PC-3 (cell line): Measurements from ENCODE around the gene ANGPTL2. TPM values are rescaled to one million over a fixed set of nuclear protein-coding genes. Genes with fewer than 3 reads are reported as not detected.

Source experiments
- ATAC-seq: fragments of 200-7000 bp; cut with Tn5 transposase; 2 replicates; pipeline ENCODE4 v1.9.1; 2020; ENCODE audit warnings: mild to moderate bottlenecking, moderate library complexity
- BruUV-seq: library from RNA; stranded (reverse); fragments of 400-500 nt; replicated peaks from 2 replicates; lab custom pipeline; 2021; lab: Mats Ljungman, UMichigan
- CTCF ChIA-PET: fragments of 300-600 bp; sonication (Branson Sonifier 250); formaldehyde crosslinking; loops from one replicate; lab custom pipeline; 2022; ENCODE audit warnings: antibody characterized with exemption; lab: Charles Lee
- POLR2A ChIA-PET: fragments of 300-600 bp; sonication (Branson Sonifier 250); formaldehyde crosslinking; loops from one replicate; lab custom pipeline; 2022; ENCODE audit warnings: antibody characterized with exemption; ENCODE audit not compliant: unreplicated experiment; lab: Charles Lee
- DNase-seq: peaks from one replicate; pipeline ENCODE4 v3.0.0-alpha.2; 2015
- H2AFZ ChIP-seq: fragments of 300-600 bp; sonication (generic); 2 replicates; pipeline ENCODE4 v1.6.0; 2016; ENCODE audit warnings: antibody characterized with exemption, low read length
- H3F3A ChIP-seq: fragments of 300-600 bp; sonication (generic); one replicate; pipeline ENCODE4 v1.6.0; 2017; ENCODE audit warnings: antibody characterized with exemption, low read length, control low read depth, mild to moderate bottlenecking; ENCODE audit not compliant: unreplicated experiment
- H3K27ac ChIP-seq: fragments of 300-600 bp; sonication (generic); 2 replicates; pipeline ENCODE4 v1.5.1; 2016; ENCODE audit warnings: mild to moderate bottlenecking, low read length
- H3K27me3 ChIP-seq: fragments of 300-600 bp; sonication (generic); 2 replicates; pipeline ENCODE4 v1.6.1; 2016; ENCODE audit warnings: low read length, mixed read lengths
- H3K36me3 ChIP-seq: fragments of 300-600 bp; sonication (generic); 2 replicates; pipeline ENCODE4 v1.6.1; 2016; ENCODE audit warnings: low read depth, mixed run types, low read length, mixed read lengths
- H3K4me1 ChIP-seq: fragments of 300-600 bp; sonication (generic); 2 replicates; pipeline ENCODE4 v1.5.1; 2016; ENCODE audit warnings: low read length; ENCODE audit not compliant: insufficient read depth
- H3K4me2 ChIP-seq: fragments of 300-600 bp; sonication (generic); 2 replicates; pipeline ENCODE4 v1.6.0; 2016; ENCODE audit warnings: low read length
- H3K4me3 ChIP-seq: fragments of 300-600 bp; sonication (generic); 2 replicates; pipeline ENCODE4 v1.5.1; 2016; ENCODE audit warnings: mild to moderate bottlenecking, low read length, mixed read lengths
- H3K79me2 ChIP-seq: fragments of 300-600 bp; sonication (generic); 2 replicates; pipeline ENCODE4 v1.6.1; 2017; ENCODE audit warnings: low read length, mixed read lengths
- H3K9ac ChIP-seq: fragments of 300-600 bp; sonication (generic); 2 replicates; pipeline ENCODE4 v1.6.0; 2016; ENCODE audit warnings: mild to moderate bottlenecking, low read length
- H3K9me2 ChIP-seq: fragments of 300-600 bp; sonication (generic); replicated peaks from 2 replicates; pipeline ENCODE4 v1.6.1; 2016; ENCODE audit warnings: mixed run types, low read length, mixed read lengths
- H3K9me3 ChIP-seq: fragments of 300-600 bp; sonication (generic); 2 replicates; pipeline ENCODE4 v1.6.1; 2016; ENCODE audit warnings: low read length, mixed read lengths
- H4K20me1 ChIP-seq: fragments of 300-600 bp; sonication (generic); 2 replicates; pipeline ENCODE4 v1.6.1; 2016; ENCODE audit warnings: low read length, mixed read lengths
- EZH2 ChIP-seq: fragments of 300-600 bp; sonication (generic); IDR thresholded peaks from one replicate; pipeline ENCODE4 v1.6.1; 2017; ENCODE audit warnings: antibody characterized with exemption, mild to moderate bottlenecking, low read length; ENCODE audit not compliant: unreplicated experiment
- EZH2phosphoT487 ChIP-seq: fragments of 300-600 bp; sonication (generic); IDR thresholded peaks from 2 replicates; pipeline ENCODE4 v1.6.1; 2018; ENCODE audit warnings: mild to moderate bottlenecking, antibody characterized with exemption, low read length, borderline replicate concordance
- intact Hi-C: fragments of 100-400 bp; cut with micrococcal nuclease; formaldehyde crosslinking; loops from 2 replicates; pipeline ENCODE4 v1.9.0; 2023
- total RNA-seq: library from RNA; depleted of rRNA; stranded (reverse); fragments of >200 nt; gene quantifications from 2 replicates; pipeline ENCODE4 v1.2.3, GENCODE V29; 2014
- TF ChIP-seq, protein P1 (sequence below): fragments of 300-600 bp; sonication (generic); conservative IDR thresholded peaks from 2 replicates; pipeline ENCODE4 v1.5.1; 2017; ENCODE audit warnings: antibody characterized with exemption, low read depth, mild to moderate bottlenecking, low read length

The ANGPTL2 gene
- total RNA-seq, 1 experiment from 2014 or later: 0.07 TPM

DNA sequence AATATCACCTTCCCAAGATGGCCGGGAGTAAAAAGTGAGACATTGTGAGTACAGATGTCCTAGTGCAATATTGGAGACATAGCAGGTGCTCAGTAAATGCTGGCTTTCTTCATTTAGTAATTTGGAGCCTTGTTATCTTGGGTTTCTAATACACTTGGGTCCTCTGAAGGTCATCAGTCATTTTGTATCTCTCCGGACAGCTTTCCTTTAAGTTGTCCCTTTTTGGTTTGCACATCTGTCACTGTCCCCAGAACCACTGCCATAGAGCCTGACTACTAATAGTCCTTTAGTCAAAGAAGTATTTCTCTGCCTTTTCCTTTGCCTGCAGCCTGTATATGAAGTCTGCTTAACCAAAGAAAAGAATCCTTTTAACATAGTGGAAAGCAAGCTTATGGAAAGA, 7.8 kb upstream of the ANGPTL2 start:
- Histone ChIP-seq H3K27me3 (no peaks in the 10 kb centered on the region), H3F3A (no peaks in the 10 kb centered on the region), H3K79me2 (no peaks in the 10 kb centered on the region), H3K4me3 (no peak overlapping the region), H3K4me1 (peaks cover 21% of the 10 kb centered on the region), H3K27ac (no peak overlapping the region), H3K9me2 (no peaks in the 10 kb centered on the region), H4K20me1 (no peaks in the 10 kb centered on the region), H2AFZ (no peak overlapping the region), H3K36me3 (no peaks in the 10 kb centered on the region), H3K4me2 (no peak overlapping the region), H3K9ac (no peak overlapping the region), H3K9me3 (no peaks in the 10 kb centered on the region)
- ATAC-seq (no peak), DNase-seq (no peak)
- BruUV-seq: no TSS peak
- ChIA-PET CTCF (no interaction called here), POLR2A (no interaction called here)
- TF ChIP-seq, protein P1, sequence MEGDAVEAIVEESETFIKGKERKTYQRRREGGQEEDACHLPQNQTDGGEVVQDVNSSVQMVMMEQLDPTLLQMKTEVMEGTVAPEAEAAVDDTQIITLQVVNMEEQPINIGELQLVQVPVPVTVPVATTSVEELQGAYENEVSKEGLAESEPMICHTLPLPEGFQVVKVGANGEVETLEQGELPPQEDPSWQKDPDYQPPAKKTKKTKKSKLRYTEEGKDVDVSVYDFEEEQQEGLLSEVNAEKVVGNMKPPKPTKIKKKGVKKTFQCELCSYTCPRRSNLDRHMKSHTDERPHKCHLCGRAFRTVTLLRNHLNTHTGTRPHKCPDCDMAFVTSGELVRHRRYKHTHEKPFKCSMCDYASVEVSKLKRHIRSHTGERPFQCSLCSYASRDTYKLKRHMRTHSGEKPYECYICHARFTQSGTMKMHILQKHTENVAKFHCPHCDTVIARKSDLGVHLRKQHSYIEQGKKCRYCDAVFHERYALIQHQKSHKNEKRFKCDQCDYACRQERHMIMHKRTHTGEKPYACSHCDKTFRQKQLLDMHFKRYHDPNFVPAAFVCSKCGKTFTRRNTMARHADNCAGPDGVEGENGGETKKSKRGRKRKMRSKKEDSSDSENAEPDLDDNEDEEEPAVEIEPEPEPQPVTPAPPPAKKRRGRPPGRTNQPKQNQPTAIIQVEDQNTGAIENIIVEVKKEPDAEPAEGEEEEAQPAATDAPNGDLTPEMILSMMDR: no peak
- TF ChIP-seq EZH2 (no peak), EZH2phosphoT487 (no peak)
- intact Hi-C loops: no loop called here

- no TSS peak for BruUV-seq
- no peak overlapping the region for H3K27ac ChIP-seq
- H2AFZ ChIP-seq: no peak overlapping the region
- H3K4me3 ChIP-seq: no peak overlapping the region
- CTCF ChIA-PET: no interaction called here
- DNase-seq (no peak), ATAC-seq (no peak)
- H3K4me1 ChIP-seq: peaks cover 21% of the 10 kb centered on the region
- no peaks in the 10 kb centered on the region for H3K9me2 ChIP-seq
- H3K9me3 ChIP-seq: no peaks in the 10 kb centered on the region
- POLR2A ChIA-PET: no interaction called here
- no peaks in the 10 kb centered on the region for H3K79me2 ChIP-seq
- H3K4me2 ChIP-seq: no peak overlapping the region
- H3K9ac ChIP-seq: no peak overlapping the region
- intact Hi-C loops: no loop called here
- no peaks in the 10 kb centered on the region for H3K27me3 ChIP-seq
- no peak for TF ChIP-seq EZH2phosphoT487
- no peak for TF ChIP-seq EZH2
- H3K36me3 ChIP-seq: no peaks in the 10 kb centered on the region
- H4K20me1 ChIP-seq: no peaks in the 10 kb centered on the region
- no peaks in the 10 kb centered on the region for H3F3A ChIP-seq
Observed at GRCh38 chr9:127129718-127130085, 7.3 kb upstream of the ANGPTL2 start.

GRCh38 chr9:127129073-127129717, 6.8 kb upstream of the ANGPTL2 start:
- H3K4me2 ChIP-seq: no peak overlapping the region
- H3K9me3 ChIP-seq: no peaks in the 10 kb centered on the region
- H3K9me2 ChIP-seq: no peaks in the 10 kb centered on the region
- intact Hi-C loops: no loop called here
- H4K20me1 ChIP-seq: no peaks in the 10 kb centered on the region
- no peak overlapping the region for H2AFZ ChIP-seq
- no peaks in the 10 kb centered on the region for H3K27me3 ChIP-seq
- DNase-seq (no peak), ATAC-seq (no peak)
- no peak overlapping the region for H3K9ac ChIP-seq
- CTCF ChIA-PET: no interaction called here
- no TSS peak for BruUV-seq
- no peaks in the 10 kb centered on the region for H3K36me3 ChIP-seq
- no peaks in the 10 kb centered on the region for H3K79me2 ChIP-seq
- no peak overlapping the region for H3K4me3 ChIP-seq
- H3K27ac ChIP-seq: no peak overlapping the region
- H3F3A ChIP-seq: no peaks in the 10 kb centered on the region
- POLR2A ChIA-PET: no interaction called here
- peaks cover 21% of the 10 kb centered on the region for H3K4me1 ChIP-seq
- TF ChIP-seq EZH2: no peak
- TF ChIP-seq EZH2phosphoT487: no peak
- TF ChIP-seq, protein P1: no peak
